Ishikawa (cell line): ENCODE measurements around the gene CHGA.

Experiments
- CREB1 ChIP-seq: IDR thresholded peaks from 2 replicates; pipeline ENCODE4 v1.6.1; 2012; ENCODE audit warnings: low read depth
- EP300 ChIP-seq: IDR thresholded peaks from 2 replicates; pipeline ENCODE4 v1.6.1; 2012; ENCODE audit warnings: borderline replicate concordance
- MAX ChIP-seq: IDR thresholded peaks from 2 replicates; pipeline ENCODE4 v1.6.1; 2012
- YY1 ChIP-seq: IDR thresholded peaks from 2 replicates; pipeline ENCODE4 v1.6.1; 2012; ENCODE audit warnings: low read depth

DNA sequence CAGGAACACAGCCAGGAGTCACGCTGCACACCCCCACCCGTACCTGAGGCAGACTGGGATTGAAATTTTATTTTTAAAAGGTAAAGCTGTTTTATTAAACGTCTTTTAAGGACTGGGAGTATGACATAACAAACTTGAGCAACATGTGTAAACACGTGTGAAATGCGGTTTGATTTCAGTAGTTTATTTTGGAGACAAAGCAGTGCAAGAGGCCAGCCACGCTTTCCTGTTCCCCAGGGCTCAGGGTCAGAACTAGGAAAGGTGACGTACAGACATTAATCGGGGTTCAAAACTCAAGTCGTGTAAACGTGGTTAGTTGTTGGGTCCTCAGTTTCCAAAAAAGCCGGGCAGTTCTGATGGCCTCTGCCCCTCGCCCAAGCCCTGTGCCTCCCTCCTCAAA, 16.7 kb downstream of the CHGA start:
- TF ChIP-seq EP300: no peak
- TF ChIP-seq YY1: no peak
- TF ChIP-seq MAX: no peak
- no peak for TF ChIP-seq CREB1
